HFFc6 (cell line): ENCODE results near the gene IGFBPL1. TPM values are rescaled to one million over a fixed set of nuclear protein-coding genes. Genes with fewer than 3 reads are reported as not detected.

Source experiments
- DNase-seq: peaks from one replicate; pipeline ENCODE4 v3.0.0-alpha.2; 2018
- H3K27ac Mint-ChIP-seq: 2 replicates; pipeline ENCODE4 v1.8.0; 2020; ENCODE audit warnings: mild to moderate bottlenecking, mixed read lengths
- H3K27me3 Mint-ChIP-seq: 2 replicates; pipeline ENCODE4 v1.8.0; 2021; ENCODE audit warnings: mild to moderate bottlenecking, moderate library complexity, mixed read lengths; ENCODE audit not compliant: insufficient read depth
- H3K36me3 Mint-ChIP-seq: 2 replicates; pipeline ENCODE4 v1.8.0; 2021; ENCODE audit warnings: low read depth, mixed read lengths
- H3K4me1 Mint-ChIP-seq: 2 replicates; pipeline ENCODE4 v1.8.0; 2020; ENCODE audit warnings: low read depth, mixed read lengths
- H3K4me3 Mint-ChIP-seq: 2 replicates; pipeline ENCODE4 v1.8.0; 2020; ENCODE audit warnings: mild to moderate bottlenecking, moderate library complexity, mixed read lengths
- H3K9me3 Mint-ChIP-seq: 2 replicates; pipeline ENCODE4 v1.8.0; 2020; ENCODE audit warnings: mild to moderate bottlenecking, mixed read lengths
- total RNA-seq, 6 experiments: library from RNA; stranded (reverse); fragmentation: NEBNext Ultra II Directional; extraction: Animal tissue kit (Norgen Biotek cat#: 25700); gene quantifications; 2 replicates in 1 of 6; 3 replicates in 5 of 6; pipeline ENCODE4 v1.2.3, GENCODE V29; 2021
- TF ChIP-seq, protein P1 (sequence below): fragments of 200-600 bp; sonication (generic); IDR thresholded peaks from 2 replicates; pipeline ENCODE4 v1.5.0; 2021; ENCODE audit warnings: antibody characterized with exemption, mild to moderate bottlenecking

The IGFBPL1 gene
- total RNA-seq, 6 experiments from 2014 or later, result not detected

DNA sequence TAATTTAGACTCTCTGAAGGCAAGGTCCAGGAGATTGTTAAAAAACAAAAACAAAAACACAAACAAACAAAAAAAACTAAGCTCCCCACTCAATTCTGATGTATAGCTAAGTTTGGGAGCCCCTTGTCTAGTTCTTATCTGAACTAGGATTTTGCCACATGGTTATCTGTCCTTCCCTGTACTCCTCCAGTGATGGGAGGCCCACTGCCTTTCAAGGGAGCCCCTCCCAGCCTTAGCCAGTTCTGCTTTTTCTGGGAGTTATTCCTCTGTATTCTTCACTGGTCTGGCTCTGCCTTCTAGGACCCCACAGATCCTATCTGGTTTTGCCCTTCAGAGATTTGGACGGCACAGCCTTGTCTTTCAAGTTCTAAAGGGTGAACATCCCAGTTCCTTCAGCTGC, 33.8 kb downstream of the IGFBPL1 start:
- H3K4me1 Mint-ChIP-seq, result peaks cover 30% of the 10 kb centered on the region
- H3K27ac Mint-ChIP-seq, result no peak overlapping the region
- no peak overlapping the region for H3K4me3 Mint-ChIP-seq
- peaks cover 2% of the 10 kb centered on the region; the same call in 1 of the 2 replicates for H3K27me3 Mint-ChIP-seq
- DNase-seq, result no peak
- H3K36me3 Mint-ChIP-seq, result peaks cover 6% of the 10 kb centered on the region
- H3K9me3 Mint-ChIP-seq, result no peaks in the 10 kb centered on the region; the same call in 1 of the 2 replicates
- TF ChIP-seq, protein P1, sequence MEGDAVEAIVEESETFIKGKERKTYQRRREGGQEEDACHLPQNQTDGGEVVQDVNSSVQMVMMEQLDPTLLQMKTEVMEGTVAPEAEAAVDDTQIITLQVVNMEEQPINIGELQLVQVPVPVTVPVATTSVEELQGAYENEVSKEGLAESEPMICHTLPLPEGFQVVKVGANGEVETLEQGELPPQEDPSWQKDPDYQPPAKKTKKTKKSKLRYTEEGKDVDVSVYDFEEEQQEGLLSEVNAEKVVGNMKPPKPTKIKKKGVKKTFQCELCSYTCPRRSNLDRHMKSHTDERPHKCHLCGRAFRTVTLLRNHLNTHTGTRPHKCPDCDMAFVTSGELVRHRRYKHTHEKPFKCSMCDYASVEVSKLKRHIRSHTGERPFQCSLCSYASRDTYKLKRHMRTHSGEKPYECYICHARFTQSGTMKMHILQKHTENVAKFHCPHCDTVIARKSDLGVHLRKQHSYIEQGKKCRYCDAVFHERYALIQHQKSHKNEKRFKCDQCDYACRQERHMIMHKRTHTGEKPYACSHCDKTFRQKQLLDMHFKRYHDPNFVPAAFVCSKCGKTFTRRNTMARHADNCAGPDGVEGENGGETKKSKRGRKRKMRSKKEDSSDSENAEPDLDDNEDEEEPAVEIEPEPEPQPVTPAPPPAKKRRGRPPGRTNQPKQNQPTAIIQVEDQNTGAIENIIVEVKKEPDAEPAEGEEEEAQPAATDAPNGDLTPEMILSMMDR, result no peak

DNA sequence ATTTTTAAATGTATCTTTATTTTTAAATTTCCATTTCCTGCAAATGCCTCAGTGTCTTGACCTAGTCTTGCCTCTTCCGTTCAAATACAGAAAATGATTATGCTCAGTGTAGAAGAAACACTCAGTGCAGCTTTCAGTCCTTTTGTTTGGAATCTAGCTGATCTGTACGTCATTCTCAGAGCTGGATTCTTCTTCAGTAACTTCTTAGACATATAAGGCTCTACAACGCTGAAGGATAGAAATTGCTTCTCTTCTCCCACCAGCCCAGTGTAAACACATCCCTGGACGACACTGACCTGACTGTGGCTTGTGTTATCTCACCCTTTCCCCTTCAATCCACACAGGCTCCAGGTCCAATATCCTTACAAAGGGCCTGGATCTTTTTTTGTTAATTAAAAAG, 34.9 kb downstream of the IGFBPL1 start:
- peaks cover 2% of the 10 kb centered on the region; the same call in 1 of the 2 replicates for H3K27me3 Mint-ChIP-seq
- no peaks in the 10 kb centered on the region for H3K36me3 Mint-ChIP-seq
- H3K4me3 Mint-ChIP-seq, result no peak overlapping the region
- H3K27ac Mint-ChIP-seq, result no peak overlapping the region
- TF ChIP-seq, protein P1, result no peak
- peaks cover 40% of the 10 kb centered on the region for H3K4me1 Mint-ChIP-seq
- no peak for DNase-seq
- H3K9me3 Mint-ChIP-seq, result peaks cover 6% of the 10 kb centered on the region

DNA sequence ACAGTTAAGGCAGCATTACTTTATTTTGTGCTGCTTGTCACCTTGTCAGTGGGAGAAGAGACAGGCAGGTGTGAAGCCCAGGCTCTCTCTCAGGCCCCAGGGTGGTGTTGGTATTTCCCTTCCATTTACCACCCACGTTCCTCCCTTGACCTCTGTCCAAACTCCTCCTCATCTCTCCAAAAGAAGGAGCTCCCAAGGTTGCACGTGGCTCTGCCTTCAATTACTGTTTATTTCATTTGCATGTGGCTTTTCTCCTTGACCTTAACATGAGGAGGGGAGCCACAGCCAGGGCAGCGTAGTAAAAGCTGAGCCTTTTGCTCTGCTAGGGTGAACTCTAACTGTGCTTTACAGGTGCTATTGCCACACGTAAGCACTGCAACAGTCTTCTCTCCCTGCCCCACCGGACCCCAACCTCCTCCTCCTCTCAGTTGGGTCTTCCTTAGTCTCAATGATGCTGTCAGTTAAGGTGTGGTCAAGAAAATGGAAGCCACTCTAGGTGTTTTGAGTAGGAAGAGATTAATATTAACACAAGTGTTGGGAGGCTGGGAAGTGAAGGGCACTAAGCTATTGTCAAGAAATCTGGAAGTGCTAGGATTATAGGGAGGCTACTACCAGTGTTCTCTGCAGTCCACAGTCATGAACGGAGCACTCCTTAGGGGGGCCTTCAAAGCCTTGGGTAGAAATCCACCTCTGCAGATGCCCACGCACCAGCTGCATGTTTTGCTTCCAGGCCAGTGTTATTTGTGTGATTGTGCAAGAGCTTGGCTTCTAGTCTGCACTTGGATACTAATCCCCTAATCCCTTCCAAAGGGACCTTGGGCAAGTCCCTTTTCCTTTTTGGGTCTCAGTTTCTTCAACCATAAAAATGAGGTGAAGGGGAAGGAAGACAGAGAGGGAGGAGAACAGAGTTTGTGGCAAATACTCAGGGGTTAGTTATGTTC, 35.7 kb downstream of the IGFBPL1 start:
- TF ChIP-seq, protein P1, result no peak
- Mint-ChIP-seq H3K36me3 (no peaks in the 10 kb centered on the region), H3K4me3 (no peak overlapping the region), H3K9me3 (peaks cover 6% of the 10 kb centered on the region), H3K4me1 (peaks cover 43% of the 10 kb centered on the region), H3K27me3 (peaks cover 2% of the 10 kb centered on the region; the same call in 1 of the 2 replicates), H3K27ac (no peak overlapping the region)
- no peak for DNase-seq

DNA sequence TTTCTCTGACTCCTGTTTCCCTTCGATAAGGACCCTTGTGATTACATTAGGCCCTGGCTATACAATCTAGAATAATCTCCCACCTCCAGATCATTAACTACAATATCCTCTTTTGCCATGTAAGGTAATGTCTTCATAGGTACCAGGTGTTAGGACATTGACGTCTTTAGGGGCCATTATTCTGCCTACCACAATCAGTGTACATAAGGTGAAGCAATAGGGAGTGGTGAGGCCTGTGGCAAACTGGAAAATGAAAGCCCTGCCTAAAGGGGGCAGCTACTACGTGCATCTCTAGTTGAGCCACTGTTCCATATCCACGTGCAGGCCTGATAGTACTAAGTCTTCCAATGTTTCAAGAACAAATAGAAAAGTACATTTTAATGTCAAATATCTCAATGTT, 36.5 kb downstream of the IGFBPL1 start:
- no peaks in the 10 kb centered on the region for H3K36me3 Mint-ChIP-seq
- no peak for DNase-seq
- peaks cover 2% of the 10 kb centered on the region; the same call in 1 of the 2 replicates for H3K27me3 Mint-ChIP-seq
- H3K27ac Mint-ChIP-seq, result no peak overlapping the region
- no peak overlapping the region for H3K4me3 Mint-ChIP-seq
- H3K9me3 Mint-ChIP-seq, result peaks cover 6% of the 10 kb centered on the region
- peaks cover 45% of the 10 kb centered on the region for H3K4me1 Mint-ChIP-seq
- TF ChIP-seq, protein P1, result no peak

DNA sequence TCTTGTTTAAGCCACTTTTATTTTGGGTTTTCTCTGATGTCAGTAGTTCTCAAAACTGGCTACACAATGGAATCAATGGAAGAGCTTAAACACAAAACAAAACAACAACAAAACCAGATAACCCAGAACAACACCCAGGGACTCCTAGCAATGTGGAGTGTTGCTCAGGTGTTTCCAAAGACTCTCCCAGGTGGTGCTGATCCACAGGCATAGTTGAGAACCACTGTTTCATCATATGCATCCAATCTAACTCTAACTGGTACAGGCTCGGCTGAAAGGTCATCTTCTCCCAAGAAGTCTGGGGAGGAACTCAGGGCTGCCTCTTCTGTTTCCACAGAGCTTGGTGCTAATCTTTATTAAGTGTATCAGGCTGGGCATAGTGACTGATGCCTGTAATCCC, 37.2 kb downstream of the IGFBPL1 start:
- Mint-ChIP-seq H3K4me3 (no peak overlapping the region), H3K36me3 (no peaks in the 10 kb centered on the region), H3K27ac (no peak overlapping the region), H3K27me3 (peaks cover 2% of the 10 kb centered on the region), H3K9me3 (peaks cover 6% of the 10 kb centered on the region), H3K4me1 (peaks cover 47% of the 10 kb centered on the region)
- TF ChIP-seq, protein P1, result no peak
- DNase-seq, result no peak
